HG03575 (cell line): ENCODE measurements around the gene PLCH2.
"Not testable (repeated sequence)": the region's sequence is repeated elsewhere in the genome, so short reads cannot be mapped to it uniquely, and the experiment has no call there.

Experiments used
- ATAC-seq: cut with Tn5 transposase; IDR thresholded peaks from one replicate; pipeline ENCODE4 v1.9.1; 2021; ENCODE audit not compliant: unreplicated experiment, insufficient number of reproducible peaks, low FRiP score; ENCODE audit errors: extremely low read depth

PLCH2 gene

DNA sequence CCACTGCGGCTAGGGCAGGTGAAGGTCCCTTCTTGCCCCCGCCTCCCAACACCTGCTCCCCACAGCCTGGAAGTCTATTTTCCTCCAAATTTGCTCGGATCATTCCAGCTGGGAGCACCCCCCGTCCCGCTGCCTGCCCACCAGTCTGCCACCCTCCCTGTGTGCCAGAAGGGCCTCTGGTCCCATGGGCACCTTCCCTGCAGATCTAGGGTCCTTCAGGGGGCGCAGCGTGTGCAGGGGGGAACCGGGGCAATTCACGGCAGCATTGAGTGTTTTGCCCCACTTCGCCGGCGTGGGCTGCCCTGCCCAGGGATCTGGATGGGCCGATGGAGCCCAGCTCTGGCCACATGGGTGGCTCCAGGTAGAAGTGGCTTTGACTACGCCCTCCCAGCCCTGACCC is 37.4 kb upstream of the PLCH2 start:
- no peak for ATAC-seq

DNA sequence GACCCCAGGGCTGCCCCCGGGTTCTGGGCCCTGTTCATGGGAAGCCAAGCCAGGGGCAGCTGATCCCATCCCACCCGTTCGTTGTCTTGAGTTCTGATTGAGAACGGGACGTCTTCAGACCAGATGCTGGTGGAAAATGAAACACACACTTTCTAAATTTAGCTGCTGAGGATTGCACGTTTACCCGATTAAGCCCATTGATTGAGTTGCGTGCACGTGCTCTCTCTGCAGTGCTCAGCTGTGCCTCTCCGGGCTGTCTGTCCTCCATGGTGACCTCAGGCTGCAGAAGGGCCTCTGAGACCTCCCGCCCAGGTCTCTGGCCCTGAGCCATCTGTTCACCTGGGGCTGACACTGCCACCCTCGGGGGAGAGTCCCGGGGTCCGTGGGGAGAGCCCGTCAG is 36.7 kb upstream of the PLCH2 start:
- ATAC-seq = no peak

DNA sequence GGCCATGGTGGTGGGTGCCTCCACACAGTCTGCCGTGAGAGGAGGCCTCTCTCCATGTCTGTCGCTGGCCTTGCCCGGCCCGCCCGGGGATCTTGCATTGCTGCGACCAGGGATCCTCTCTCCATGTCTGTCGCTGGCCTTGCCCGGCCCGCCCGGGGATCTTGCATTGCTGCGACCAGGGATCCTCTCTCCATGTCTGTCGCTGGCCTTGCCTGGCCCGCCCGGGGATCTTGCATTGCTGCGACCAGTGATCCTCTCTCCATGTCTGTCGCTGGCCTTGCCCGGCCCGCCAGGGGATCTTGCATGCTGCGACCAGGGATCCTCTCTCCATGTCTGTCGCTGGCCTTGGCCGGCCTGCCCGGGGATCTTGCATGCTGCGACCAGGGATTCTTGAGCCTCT is 35.7 kb upstream of the PLCH2 start:
- not testable (repeated sequence) for ATAC-seq

DNA sequence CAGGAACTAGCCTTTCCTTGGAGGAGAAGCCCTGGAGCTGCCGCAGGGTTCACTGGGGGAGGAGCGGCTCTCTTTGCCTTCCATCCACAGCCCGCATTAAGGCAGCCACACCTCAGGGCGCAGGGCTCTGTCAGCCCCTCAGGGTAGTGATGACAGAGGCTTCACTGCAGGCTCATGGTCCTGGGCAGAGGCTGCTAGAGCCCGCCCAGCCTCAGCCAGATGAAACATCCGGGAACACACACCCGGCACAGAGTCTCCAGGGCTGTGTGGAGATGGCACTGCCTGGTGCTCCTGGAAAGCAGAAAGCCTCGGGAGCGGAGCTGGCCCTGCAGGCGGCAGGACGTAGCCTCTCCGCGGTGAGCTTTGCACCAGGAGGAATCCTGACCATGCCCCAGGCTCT is 34.3 kb upstream of the PLCH2 start:
- no peak for ATAC-seq

DNA sequence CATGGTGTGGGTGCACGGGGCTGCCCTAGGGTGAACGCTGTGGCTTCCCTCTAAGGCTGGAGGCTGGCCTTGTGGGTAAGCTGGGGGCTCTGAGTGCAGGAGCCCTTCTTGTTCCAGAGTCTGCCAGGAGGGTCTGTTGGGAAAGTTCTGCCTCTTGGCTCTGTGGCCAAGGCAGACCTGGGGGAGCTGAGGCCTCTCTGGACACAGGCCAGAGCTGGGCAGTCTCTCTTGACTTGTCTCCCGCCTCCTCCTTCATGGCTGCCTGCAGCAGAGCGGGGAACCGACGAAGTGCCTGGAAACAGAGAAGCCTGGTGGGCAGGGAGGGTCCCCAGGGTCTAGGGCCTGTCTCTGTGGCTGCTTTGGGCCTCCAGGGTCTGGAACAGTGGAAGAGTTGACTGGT is 33.4 kb upstream of the PLCH2 start:
- no peak for ATAC-seq

DNA sequence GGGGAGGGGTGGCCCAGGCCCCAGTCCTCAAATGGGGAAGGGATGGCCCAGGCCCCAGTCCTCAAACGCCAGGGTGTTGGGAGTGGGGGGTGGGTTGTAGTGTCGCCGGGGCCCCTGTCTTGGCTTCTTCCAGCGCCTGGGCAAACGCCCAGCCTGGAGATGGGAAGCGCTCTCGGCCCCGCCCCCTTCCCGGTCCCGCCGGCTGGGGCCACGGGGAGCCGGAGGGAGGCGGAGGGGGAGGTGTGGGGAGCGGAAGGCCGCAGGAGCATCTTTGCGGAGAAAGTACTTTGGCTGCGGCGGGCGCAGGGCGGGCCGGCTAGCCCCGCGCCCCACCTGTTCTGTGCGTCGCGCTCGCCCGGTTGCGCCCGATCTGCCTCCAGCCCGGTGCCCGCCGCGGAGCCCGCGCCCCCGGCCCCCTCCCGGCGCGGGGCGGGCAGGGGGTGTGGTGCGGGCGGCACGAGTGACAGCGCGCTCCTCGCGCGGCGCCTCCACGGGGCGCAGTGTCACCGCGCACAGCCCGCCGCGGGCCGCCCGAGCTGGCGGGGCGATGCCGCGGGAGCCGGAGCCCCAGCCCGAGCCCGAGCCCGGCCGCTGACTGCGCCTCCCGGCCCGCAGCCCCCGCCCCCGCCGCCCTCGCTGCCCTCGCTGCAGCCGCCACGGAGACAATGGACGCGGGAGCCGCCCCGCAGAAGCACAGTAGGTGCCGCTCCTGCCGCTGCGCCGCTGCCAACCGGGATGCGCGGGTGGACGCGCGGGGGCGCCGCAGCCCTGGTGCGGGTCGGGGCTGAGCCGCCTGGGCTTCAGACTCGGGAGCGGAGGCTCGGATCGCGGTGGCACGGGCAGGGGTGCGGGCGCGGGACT is 32.6 kb upstream of the PLCH2 start:
- ATAC-seq = no peak

DNA sequence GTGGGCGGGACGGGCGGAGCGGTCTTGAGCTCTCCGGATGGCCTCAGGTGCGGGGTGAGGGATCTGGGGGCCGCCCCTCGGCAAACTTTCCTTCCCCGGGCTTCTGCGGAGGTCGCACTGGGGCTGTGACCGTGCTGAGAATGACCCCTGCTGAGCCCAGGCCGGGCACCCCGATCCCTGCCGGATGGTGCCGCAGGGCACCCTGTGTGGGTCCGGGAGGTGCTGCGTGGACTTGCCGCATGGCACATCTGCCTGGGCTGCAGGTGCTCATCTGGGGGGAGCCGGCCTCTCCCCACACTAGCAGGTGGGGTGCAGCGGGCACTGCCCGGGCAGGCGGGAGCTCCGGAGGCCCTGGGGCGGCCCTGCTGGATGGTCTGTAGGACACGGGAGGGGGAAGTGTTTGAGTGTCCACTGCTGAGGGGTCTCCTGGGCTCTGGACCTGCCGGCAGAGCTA is 31.9 kb upstream of the PLCH2 start:
- no peak for ATAC-seq

DNA sequence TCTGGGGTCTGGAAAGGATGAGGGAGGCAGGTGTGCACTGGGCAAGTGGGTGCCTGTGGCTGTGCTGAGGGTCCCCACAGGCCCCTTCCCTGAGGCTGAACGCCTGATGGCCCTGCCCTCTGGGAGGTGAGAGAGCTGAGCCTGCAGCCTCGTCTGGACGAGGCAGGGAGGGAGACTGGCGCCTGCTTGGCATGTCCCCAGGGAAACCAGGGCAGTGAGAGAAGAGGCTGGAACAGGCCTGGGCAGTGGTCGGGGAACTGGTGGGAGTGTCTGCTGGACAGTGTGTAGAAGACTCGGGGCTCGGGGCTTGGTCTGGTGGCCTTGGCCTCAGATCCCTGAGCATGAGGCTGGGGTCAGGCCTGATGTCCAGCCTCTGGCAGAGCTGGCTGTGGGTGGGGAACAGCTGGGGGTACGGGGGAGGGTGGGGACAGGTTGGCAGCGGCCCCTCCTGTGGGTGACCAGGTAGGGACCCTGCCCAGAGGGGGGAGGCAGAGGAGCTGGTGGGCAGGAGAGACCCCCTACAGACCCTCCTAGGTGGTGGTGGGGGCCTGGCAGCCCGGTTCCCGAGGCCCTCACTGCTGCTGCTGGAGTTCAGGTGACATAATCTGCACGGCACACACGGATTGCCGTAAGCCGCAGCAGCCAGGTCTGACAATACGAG is 30.8 kb upstream of the PLCH2 start:
- ATAC-seq = no peak

DNA sequence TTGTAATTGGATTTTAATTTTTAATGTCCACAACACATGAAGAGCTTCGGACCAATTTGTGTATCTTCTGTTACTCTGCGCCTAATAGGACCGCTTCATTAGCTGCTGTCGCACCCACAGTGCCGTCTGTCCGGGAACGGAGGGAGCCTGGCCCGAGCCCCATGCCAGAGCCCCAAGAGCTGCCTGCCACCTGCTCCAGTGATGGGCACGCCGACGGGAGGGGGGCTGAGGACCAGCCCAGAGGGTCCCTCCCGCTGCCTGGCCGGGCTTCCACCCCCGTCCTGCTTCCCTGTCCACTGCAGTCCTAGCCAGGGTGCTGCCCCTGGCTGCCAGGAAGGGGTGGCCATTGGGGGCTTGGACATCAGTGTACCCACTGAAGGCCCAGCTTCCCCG is 30.3 kb upstream of the PLCH2 start:
- ATAC-seq = no peak

DNA sequence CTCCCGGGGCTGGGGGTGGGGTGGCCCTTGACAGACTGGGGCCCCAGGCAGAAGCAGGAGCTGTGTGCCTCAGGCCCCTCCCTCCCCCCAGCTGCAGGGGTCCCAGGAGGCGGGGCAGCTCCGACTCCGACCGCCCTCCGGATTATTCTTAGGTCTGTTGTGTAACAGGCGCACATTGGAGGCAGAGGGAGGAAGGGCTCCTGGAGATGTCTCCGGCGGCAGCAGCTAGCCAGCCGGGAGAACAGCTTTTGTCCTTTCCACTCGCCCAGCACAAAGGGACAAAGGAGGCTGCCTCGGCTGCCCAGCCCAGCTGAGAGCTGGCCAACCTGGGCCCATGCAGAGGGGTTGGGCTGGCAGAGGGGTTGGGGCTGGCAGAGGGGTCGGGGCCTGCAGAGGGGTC is 29.7 kb upstream of the PLCH2 start:
- ATAC-seq = no peak

DNA sequence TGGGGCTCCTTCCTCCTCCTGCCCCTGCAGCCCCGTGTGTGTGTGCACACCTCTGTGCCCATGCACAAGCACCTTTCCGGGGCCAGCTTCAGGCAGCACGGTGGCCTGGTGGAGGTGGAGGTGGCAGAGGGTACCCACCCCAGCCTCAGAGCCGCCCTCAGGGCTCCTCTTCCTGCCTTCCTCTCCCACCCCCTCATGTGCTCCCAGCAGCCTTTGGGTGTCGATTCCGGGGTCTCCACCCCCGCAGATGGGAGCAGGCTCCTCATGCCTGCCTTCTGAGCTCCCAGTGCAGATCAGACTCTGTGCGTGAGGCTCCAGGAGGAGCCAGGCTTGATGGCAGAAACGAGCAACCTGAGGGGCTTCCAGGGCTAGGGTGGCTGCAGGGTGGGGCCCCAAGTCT is 29.2 kb upstream of the PLCH2 start:
- ATAC-seq = no peak

DNA sequence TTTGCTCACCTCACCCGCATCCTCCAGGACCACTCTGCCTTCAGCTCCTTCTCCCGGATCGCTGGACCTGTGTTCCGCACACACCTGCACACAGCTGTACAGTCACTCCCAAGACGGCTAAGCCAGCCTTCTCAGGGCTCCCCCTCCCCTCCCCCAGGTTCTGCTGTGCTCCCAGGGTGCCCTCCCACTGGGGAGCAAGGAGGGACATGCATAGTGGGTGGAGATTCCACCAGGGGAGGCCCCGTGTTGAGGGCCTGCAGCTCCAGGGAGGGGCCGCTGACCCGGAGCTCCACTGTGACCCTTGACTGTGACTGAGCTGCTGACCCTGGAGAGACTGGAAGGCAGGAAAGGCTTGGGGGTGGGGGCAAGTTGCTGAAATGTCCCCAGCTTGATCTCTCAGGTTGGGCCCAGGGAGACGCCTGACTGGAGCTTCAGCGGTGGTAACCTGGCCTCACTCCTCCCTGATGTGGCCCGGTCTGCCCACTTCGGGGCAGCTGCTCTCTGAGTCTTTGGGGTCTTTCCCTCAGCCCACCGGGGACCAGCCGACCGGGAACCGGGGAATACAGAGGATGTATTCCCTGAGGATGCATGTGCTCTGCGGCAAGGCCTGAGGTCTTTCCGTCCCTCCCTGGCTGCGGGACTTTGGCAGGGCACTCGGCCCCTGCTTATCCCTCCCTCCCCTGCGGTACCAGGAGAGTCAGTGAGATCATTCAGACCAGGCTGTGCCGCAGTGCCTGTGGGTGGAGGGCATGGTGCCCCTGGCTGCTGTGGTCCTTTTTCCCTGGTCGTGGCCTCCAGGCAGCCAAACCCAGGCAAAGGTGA is 28.6 kb upstream of the PLCH2 start:
- ATAC-seq = no peak

DNA sequence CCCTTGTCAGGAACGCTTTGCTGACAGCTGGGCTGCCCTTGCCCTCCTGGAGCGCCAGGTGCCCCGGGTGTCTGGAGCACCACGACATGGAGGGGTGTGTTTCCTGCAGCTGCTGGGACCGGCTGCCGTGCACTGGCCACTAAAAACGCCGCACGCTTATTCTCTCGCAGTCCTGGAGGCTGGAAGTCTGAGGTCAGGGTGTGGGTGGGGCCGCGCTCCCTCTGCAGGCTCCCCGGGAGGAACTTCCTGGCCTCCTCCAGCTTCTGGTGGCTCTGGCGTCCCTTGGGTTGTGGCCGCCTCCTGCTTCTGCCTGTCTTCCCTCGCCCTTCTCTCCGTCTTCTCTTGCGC is 28.0 kb upstream of the PLCH2 start:
- ATAC-seq = no peak

DNA sequence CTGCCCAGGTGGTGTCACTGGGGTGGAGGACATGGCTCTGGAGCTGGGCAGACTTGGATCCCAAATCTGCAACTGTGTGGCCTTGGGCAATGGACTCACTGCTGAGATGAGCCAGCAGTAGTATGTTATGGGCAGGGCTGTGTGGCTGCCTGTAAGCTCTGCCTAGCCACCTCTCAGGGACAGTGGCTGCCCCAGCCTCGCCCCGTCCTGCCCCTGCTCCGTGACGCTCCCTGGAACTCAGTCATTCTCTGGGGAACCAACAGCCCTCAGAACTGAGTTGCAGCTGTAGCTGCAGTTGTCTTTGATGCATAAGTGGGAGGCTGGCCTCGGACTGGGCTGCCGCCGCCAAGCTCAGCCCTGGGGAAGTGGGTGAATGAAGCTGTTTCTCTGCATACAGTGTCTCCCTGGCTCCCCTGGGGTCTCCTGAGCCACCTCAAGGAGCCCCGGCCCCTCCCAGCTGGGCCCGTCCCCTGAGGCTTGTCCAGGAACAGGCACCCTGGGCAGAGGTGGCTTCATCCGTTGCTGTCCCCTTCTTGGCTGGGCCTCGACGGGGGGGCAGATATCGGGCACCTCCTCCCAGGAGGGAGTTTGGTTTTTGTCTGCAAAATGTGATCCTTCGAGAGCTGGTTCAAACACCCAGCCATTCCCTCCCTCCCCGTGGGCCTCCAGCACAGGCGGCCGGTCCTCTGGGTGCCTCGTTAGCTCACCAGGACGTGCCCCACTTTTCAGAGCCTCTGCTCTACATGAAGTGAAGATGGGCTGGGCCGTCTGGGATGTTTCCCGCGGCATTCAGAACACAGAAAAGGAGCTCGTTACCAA is 26.2 kb upstream of the PLCH2 start:
- no peak for ATAC-seq

DNA sequence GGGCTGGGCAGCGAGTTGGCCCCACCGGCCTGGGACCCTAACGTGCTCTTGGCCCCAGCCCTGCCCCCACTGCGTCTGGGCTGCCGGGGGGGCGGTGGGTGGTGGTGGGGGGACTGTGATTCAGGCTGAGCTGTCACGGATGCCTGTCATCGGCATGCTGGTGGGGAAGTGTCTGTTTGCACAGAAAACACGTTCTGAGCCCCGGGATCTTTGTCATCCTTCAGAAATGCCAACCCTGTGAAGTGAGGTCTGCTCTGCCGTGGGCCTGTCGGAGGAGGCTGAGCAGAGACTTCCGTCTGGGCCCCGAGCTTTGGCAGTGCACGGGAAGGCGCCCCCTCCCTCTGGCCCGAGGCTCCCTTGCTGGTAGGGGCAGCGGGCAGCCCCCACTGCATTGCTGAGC is 24.3 kb upstream of the PLCH2 start:
- no peak for ATAC-seq

DNA sequence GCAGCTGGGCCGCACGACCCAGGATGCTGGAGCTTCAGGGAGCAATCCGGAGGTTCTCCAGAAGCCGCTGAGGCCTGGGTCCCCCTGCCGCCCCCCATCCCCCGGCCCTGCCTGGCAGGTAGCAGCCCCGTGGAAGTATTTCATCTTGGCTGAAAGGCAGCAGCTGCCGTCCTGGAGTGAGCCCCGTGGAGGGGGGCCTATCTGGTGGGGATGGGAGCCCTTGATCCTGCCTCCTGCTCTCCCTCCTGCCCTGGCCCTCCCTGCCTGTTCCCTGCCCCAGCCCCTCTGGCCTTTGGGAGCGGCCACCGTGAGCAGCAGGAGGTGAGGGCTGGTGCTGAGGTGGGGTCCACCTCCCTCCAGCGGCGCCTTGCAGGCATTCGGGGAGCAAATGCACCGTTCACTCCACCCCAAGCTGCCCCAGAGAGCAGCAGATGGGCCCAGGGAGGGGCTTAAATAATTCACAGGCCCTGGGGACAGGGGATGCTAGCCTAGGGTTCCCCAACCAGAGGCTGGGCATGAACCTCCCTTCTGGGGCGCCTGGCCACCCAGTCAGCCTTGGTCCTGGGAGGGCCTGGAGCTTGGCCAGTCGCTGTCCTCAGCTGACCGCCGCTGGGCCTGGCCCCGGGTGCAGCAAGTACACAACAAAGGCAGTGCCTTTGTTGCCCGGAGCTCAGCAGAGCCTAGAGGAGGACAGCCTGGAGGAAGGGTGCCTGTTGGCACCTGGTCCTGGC is 23.7 kb upstream of the PLCH2 start:
- no peak for ATAC-seq

DNA sequence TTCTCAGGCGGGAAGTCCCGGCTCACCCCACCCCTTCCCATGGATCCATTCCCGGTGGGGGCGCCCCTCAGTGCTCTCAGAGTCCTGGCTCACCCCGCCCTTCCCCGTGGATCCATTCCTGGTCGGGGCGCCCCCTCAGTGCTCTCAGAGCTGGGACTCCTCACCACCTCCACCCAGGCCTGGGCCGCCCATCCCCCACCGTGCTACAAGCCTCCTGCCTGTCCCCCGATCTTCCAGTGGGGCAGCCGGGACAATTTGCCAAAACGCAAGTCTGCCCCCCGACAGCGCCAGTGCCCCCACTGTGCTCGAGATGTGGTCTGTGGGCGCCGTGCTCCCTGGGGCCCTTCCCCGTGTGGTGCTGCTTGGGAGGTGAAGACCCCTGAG is 23.2 kb upstream of the PLCH2 start:
- no peak for ATAC-seq

DNA sequence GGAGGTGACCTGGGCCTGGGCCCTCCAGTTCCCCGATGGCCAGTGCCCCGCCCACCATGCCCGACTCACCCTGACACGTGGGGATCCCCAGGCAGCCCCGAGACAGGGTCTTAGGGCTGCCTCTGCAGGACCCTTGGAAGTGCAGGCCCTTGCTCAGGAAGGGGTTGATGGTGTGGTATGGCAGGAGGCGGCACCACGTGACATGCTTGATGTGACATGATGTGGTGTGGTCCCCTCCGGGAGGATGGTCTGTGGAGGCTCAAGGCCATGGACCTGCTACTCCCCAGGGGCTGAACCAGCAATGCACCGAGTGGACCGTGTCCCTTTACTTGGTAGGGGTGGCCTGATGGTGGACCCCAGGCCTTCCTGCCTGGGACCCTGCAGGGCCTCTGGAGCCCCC is 21.9 kb upstream of the PLCH2 start:
- no peak for ATAC-seq

DNA sequence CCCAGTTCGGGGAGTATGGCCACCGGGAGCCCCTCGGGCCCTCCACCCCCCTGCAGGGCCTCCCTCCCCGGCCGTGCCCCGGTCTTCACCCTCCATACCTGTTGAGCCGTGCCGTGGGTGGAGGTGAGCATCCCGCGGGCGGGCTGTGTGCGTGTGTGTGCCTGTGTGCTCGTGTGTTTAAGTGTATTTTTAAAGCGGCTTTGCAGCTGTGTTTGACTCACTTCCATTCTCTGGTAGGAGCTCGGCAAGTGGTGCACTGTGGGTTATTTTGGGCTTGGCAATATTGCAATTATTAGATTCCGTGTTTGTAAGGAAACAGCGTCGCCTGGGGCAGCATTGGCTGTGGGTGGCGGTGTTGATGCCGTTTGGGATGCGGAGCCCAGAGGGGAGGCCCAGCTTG is 20.3 kb upstream of the PLCH2 start:
- no peak for ATAC-seq
